GM19099 (cell line): ENCODE measurements around the gene FBXO40.

Experiments used
- POLR2A ChIP-seq: IDR thresholded peaks from 3 replicates; pipeline ENCODE4 v1.6.1; 2011; ENCODE audit warnings: low read depth; ENCODE audit not compliant: insufficient read length; ENCODE audit errors: extremely low read depth

The FBXO40 gene

GRCh38 chr3:121592856-121593702 lies at the start of gene FBXO40:
TSS of gene FBXO40 (plus strand) at chr3:121593379. CDS start at chr3:121620576, 27,197 bp downstream.
- no peak for TF ChIP-seq POLR2A

GRCh38 chr3:121545049-121545573 lies 48.1 kb upstream of the FBXO40 start:
- TF ChIP-seq POLR2A: no peak

- TF ChIP-seq POLR2A: peak; percentile 74
Observed at GRCh38 chr3:121545574-121546455, 47.4 kb upstream of the FBXO40 start, which contains the start of gene POLQ. TSS of gene POLQ (minus strand) at chr3:121545988. CDS start at chr3:121545877, 111 bp downstream.

GRCh38 chr3:121552379-121552778 lies 40.8 kb upstream of the FBXO40 start:
- TF ChIP-seq POLR2A: no peak

- no peak for TF ChIP-seq POLR2A
Observed at GRCh38 chr3:121552797-121553196, 40.4 kb upstream of the FBXO40 start.

- no peak for TF ChIP-seq POLR2A
Observed at GRCh38 chr3:121557426-121557934, 35.7 kb upstream of the FBXO40 start.

GRCh38 chr3:121562148-121562547 lies 31.0 kb upstream of the FBXO40 start:
- TF ChIP-seq POLR2A: no peak

- no peak for TF ChIP-seq POLR2A
Observed at GRCh38 chr3:121566773-121567172, 26.4 kb upstream of the FBXO40 start.

- no peak for TF ChIP-seq POLR2A
Observed at GRCh38 chr3:121567649-121568048, 25.5 kb upstream of the FBXO40 start, which contains the start of gene ARGFX. TSS of gene ARGFX (plus strand) at chr3:121567949. CDS start at chr3:121570714, 2,765 bp downstream.

- no peak for TF ChIP-seq POLR2A
Observed at GRCh38 chr3:121574449-121574848, 18.7 kb upstream of the FBXO40 start.

GRCh38 chr3:121581691-121582090 lies 11.5 kb upstream of the FBXO40 start:
- no peak for TF ChIP-seq POLR2A

GRCh38 chr3:121584418-121584817 lies 8.8 kb upstream of the FBXO40 start:
- TF ChIP-seq POLR2A: no peak

GRCh38 chr3:121594850-121595249 lies 1.7 kb downstream of the FBXO40 start:
- no peak for TF ChIP-seq POLR2A

- no peak for TF ChIP-seq POLR2A
Observed at GRCh38 chr3:121595765-121596406, 2.7 kb downstream of the FBXO40 start.
